Stomach (tissue), 9 donors: ENCODE results near the gene THSD1. TPM values are rescaled to one million over a fixed set of nuclear protein-coding genes. Genes with fewer than 3 reads are reported as not detected.

Source experiments
- DNase-seq, 2 donors: peaks; one replicate each; pipeline versions ENCODE4 v3.0.0 to v3.0.0-alpha.2; 2013 to 2019
- H3K27ac ChIP-seq, 5 donors: fragments of 200-600 bp in 4 of 5; sonication (generic) in 4 of 5; one replicate each; pipeline ENCODE4 v1.5.1; 2013 to 2019; ENCODE audit warnings: mild to moderate bottlenecking in 1 of 5, moderate library complexity in 1 of 5
- H3K27me3 ChIP-seq, 3 donors: fragments of 200-600 bp; sonication (generic); one replicate each; pipeline ENCODE4 v1.5.1; 2017 to 2019; ENCODE audit warnings: mixed run types in 1 of 3
- H3K36me3 ChIP-seq, 4 donors: fragments of 200-600 bp; sonication (generic); 1 replicate in 3 of 4; 2 replicates in 1 of 4; pipeline ENCODE4 v1.5.1; 2016 to 2019
- H3K4me1 ChIP-seq, 4 donors: fragments of 200-600 bp; sonication (generic); one replicate each; pipeline ENCODE4 v1.5.1; 2016 to 2019
- H3K4me3 ChIP-seq, 4 donors: fragments of 200-600 bp; sonication (generic) in 3 of 4; one replicate each; pipeline ENCODE4 v1.5.1; 2016 to 2019; ENCODE audit warnings: mild to moderate bottlenecking in 1 of 4
- H3K9me3 ChIP-seq, 4 donors: fragments of 200-600 bp; sonication (generic); one replicate each; pipeline ENCODE4 v1.5.1; 2016 to 2019
- CTCF ChIP-seq, 7 experiments: fragments of 450-650 bp in 4 of 7; fragments of 200-600 bp in 3 of 7; sonication (generic) in 3 of 7; IDR thresholded peaks; one replicate each; pipeline ENCODE4 v1.5.1; 2016 to 2019; ENCODE audit warnings: antibody characterized with exemption in 7 of 7, control low read depth in 2 of 7, mild to moderate bottlenecking in 1 of 7
- EP300 ChIP-seq: sonication (generic); formaldehyde crosslinking; IDR thresholded peaks from one replicate; pipeline ENCODE4 v1.6.1; 2017; ENCODE audit warnings: antibody characterized with exemption
- POLR2A ChIP-seq, 4 donors: fragments of 450-650 bp; IDR thresholded peaks; one replicate each; pipeline ENCODE4 v1.6.1; 2016; ENCODE audit warnings: antibody characterized with exemption in 4 of 4, control low read depth in 2 of 4, mild to moderate bottlenecking in 1 of 4, moderate library complexity in 1 of 4
- POLR2AphosphoS5 ChIP-seq, 3 donors: sonication (generic); formaldehyde crosslinking; IDR thresholded peaks; one replicate each; pipeline ENCODE4 v1.6.1; 2016; ENCODE audit warnings: antibody characterized with exemption in 3 of 3
- WGBS, 5 donors: extraction: QIAGEN DNeasy Blood & Tissue Kit in 3 of 5; methylation state at CpG; one replicate each; pipeline versions ENCODE4 v1.1.5 to v1.1.7; 2013 to 2018; 5-methylcytosine and 5-hydroxymethylcytosine counted together
- intact Hi-C: fragments of 100-400 bp; cut with DNase I; formaldehyde crosslinking; loops from one replicate; pipeline ENCODE4 v1.15.1; 2023; ENCODE audit warnings: low total_unique reads
- polyA plus RNA-seq, 3 donors: library from polyadenylated mRNA; stranded (reverse); fragments of 200-250 nt; gene quantifications; one replicate each; pipeline ENCODE4 v1.2.3, GENCODE V29; 2013
- total RNA-seq, 5 donors: library from RNA; depleted of rRNA; stranded (reverse); fragments of >200 nt; gene quantifications; one replicate each; pipeline versions ENCODE4 v1.1.0 to v1.2.3, GENCODE V29; 2014 to 2016
- donor health status: healthy with polysubstance abuse.
- donor health status: Bipolar disorder and iron deficiency.
- donor health status: healthy.

Gene THSD1
- total and polyA plus RNA-seq, 8 donors: 0.12 to 8.4 (median 1.1) TPM; not detected in 1

GRCh38 chr13:52399046-52399445 lies 6.9 kb downstream of the THSD1 start:
- H3K9me3 ChIP-seq: no peaks in the 10 kb centered on the region
- H3K27me3 ChIP-seq: peaks cover 0 to 8% (median 0%) of the 10 kb centered on the region in 3 donors
- 33 to 47% (median 41%) methylated on average over 2 of the region's 2 CpGs for WGBS, 5 donors
- intact Hi-C loops: no loop called here
- H3K36me3 ChIP-seq: no peaks in the 10 kb centered on the region
- DNase-seq: no peak
- H3K27ac ChIP-seq: no peak overlapping the region
- H3K4me1 ChIP-seq: peaks cover 0 to 2% (median 0%) of the 10 kb centered on the region in 4 donors
- no peak for TF ChIP-seq POLR2A (IDR thresholded peaks at IDR 0.05)
- no peak for TF ChIP-seq POLR2AphosphoS5 (IDR thresholded peaks at IDR 0.05)
- TF ChIP-seq CTCF (IDR thresholded peaks at IDR 0.05): no peak
- TF ChIP-seq EP300: no peak
- no peak overlapping the region for H3K4me3 ChIP-seq

GRCh38 chr13:52395704-52396103 lies 10.3 kb downstream of the THSD1 start:
- no peaks in the 10 kb centered on the region for H3K9me3 ChIP-seq
- peaks cover 0 to 8% (median 0%) of the 10 kb centered on the region in 4 donors for H3K4me1 ChIP-seq
- no peaks in the 10 kb centered on the region for H3K36me3 ChIP-seq
- no peak for DNase-seq
- intact Hi-C loops: no loop called here
- H3K27me3 ChIP-seq: no peaks in the 10 kb centered on the region
- no peak overlapping the region for H3K27ac ChIP-seq
- no peak overlapping the region for H3K4me3 ChIP-seq
- whole genome bisulfite sequencing, 5 donors: 81 to 88% (median 84%) methylated on average over 4 of the region's 4 CpGs
- TF ChIP-seq POLR2A (IDR thresholded peaks at IDR 0.05): no peak
- no peak for TF ChIP-seq POLR2AphosphoS5 (IDR thresholded peaks at IDR 0.05)
- TF ChIP-seq EP300: no peak
- no peak for TF ChIP-seq CTCF (IDR thresholded peaks at IDR 0.05)

GRCh38 chr13:52394586-52394985 lies 11.4 kb downstream of the THSD1 start:
- WGBS, 5 donors: 74 to 90% (median 84%) methylated on average over 2 of the region's 2 CpGs
- DNase-seq: no peak
- Histone ChIP-seq H3K4me3 (no peak overlapping the region), H3K9me3 (no peaks in the 10 kb centered on the region), H3K36me3 (no peaks in the 10 kb centered on the region), H3K27ac (no peak overlapping the region), H3K4me1 (peaks cover 0 to 8% (median 0%) of the 10 kb centered on the region in 4 donors), H3K27me3 (no peaks in the 10 kb centered on the region)
- intact Hi-C loops: no loop called here
- TF ChIP-seq POLR2A (IDR thresholded peaks at IDR 0.05): no peak
- TF ChIP-seq CTCF (IDR thresholded peaks at IDR 0.05): no peak

GRCh38 chr13:52393572-52394357 lies 12.2 kb downstream of the THSD1 start:
- WGBS, 5 donors: 71 to 82% (median 79%) methylated on average over 8 of the region's 8 CpGs
- Histone ChIP-seq H3K27me3 (no peaks in the 10 kb centered on the region), H3K9me3 (no peaks in the 10 kb centered on the region), H3K36me3 (no peaks in the 10 kb centered on the region), H3K4me1 (peaks cover 0 to 8% (median 0%) of the 10 kb centered on the region in 4 donors), H3K4me3 (no peak overlapping the region), H3K27ac (no peak overlapping the region)
- intact Hi-C loops: no loop called here
- no peak for DNase-seq
- TF ChIP-seq POLR2A (IDR thresholded peaks at IDR 0.05) (no peak), POLR2AphosphoS5 (IDR thresholded peaks at IDR 0.05) (no peak), EP300 (no peak), CTCF (IDR thresholded peaks at IDR 0.05) (no peak)
